SJCRH30 (cell line): ENCODE data around the gene CDKN1C. TPM values are rescaled to one million over a fixed set of nuclear protein-coding genes. Genes with fewer than 3 reads are reported as not detected.

ENCODE experiments used
- DNase-seq, 2 experiments: peaks; one replicate each; pipeline ENCODE4 v3.0.0-alpha.2; 2015 to 2020
- H3K27ac ChIP-seq: fragments of 250-450 bp; sonication (Bioruptor Pico); 2 replicates; pipeline ENCODE4 v1.5.1; 2020; ENCODE audit warnings: mild to moderate bottlenecking, moderate library complexity
- H3K27me3 ChIP-seq: fragments of 250-450 bp; sonication (Bioruptor Pico); 2 replicates; pipeline ENCODE4 v1.5.1; 2020; ENCODE audit warnings: mild to moderate bottlenecking, moderate library complexity
- H3K36me3 ChIP-seq: fragments of 250-450 bp; sonication (Bioruptor Pico); 2 replicates; pipeline ENCODE4 v1.5.1; 2020; ENCODE audit warnings: mild to moderate bottlenecking, moderate library complexity
- H3K4me1 ChIP-seq: fragments of 250-450 bp; sonication (Bioruptor Pico); 2 replicates; pipeline ENCODE4 v1.5.1; 2020; ENCODE audit warnings: mild to moderate bottlenecking, moderate library complexity
- H3K4me3 ChIP-seq: fragments of 250-450 bp; sonication (Bioruptor Pico); 2 replicates; pipeline ENCODE4 v1.5.1; 2020; ENCODE audit warnings: mild to moderate bottlenecking, moderate library complexity
- H3K9me3 ChIP-seq: fragments of 250-450 bp; sonication (Bioruptor Pico); replicated peaks from 2 replicates; pipeline ENCODE4 v1.5.1; 2020; ENCODE audit warnings: mild to moderate bottlenecking, moderate library complexity
- total RNA-seq: library from RNA; depleted of rRNA; stranded (reverse); fragments of >200 nt; shearing (Covaris generic); gene quantifications from 2 replicates; pipeline ENCODE4 v1.2.3, GENCODE V29; 2014; rRNA removed

The CDKN1C gene
- total RNA-seq, result not detected in 2 replicates

DNA sequence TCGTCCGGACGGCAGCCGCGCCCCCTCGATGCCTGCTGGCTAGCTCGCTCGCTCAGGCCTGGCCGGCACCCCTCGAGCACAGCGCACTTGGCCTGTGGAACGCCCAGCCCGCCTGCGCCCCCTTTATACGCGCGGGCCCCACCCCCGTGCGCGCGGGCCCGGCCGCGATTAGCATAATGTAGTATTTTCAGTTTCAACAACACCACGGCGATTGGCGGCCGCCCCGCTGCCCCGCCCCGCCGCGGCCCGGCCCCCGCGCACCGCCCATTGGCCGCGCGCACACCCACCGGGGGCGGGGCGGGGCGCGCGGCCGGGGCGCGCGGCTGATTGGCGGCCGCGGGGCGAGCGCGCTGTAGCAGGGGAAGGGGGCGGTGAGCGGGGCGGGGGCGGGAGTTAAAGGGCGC, at the start of gene CDKN1C:
Gene CDKN1C, minus strand, starts transcription at position 98 of the 404 bp plus-strand sequence. CDS start 319 bp downstream, outside the sequence.
- no peaks in the 10 kb centered on the region for H3K9me3 ChIP-seq
- H3K27ac ChIP-seq, result no peak within 1 kb of the TSS
- H3K27me3 ChIP-seq, result no peaks in the 10 kb centered on the region
- DNase-seq, result no peak
- no peak within 1 kb of the TSS for H3K4me3 ChIP-seq
- no peaks in the 10 kb centered on the region for H3K36me3 ChIP-seq
- H3K4me1 ChIP-seq, result peaks cover 8% of the 10 kb centered on the region; the same call in 1 of the 2 replicates

DNA sequence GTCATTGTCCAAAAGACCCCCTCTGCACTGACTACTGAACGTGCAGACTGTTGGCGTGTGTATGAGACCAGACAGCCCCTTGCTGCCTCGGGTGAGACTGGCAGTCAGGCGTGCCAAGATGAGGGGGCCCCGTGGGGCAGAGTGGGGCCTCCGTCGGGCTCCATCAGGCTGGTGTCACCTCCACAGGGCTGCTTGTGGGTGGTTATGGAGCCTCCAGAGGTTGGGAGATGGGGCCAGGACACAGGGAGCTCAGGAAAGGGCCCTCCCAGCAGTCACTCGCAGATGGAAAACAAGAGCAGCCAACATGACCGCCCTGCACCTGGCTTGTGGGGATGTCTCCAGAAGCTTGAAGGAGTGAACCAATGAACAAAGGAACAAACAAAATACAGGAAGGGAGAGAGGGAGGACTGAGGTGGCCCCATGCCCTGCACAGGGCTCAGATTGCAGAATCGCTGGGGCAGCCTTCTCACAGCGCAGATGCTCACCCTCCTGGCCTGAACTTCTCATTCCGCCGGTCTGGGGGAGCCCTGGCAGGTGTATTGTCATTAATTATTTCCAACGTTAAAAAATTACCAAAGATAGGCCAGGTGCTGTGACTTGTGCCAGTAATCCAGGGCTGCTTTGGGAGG, 49.1 kb upstream of the CDKN1C start:
- no peak overlapping the region for H3K27ac ChIP-seq
- H3K27me3 ChIP-seq, result no peaks in the 10 kb centered on the region

DNA sequence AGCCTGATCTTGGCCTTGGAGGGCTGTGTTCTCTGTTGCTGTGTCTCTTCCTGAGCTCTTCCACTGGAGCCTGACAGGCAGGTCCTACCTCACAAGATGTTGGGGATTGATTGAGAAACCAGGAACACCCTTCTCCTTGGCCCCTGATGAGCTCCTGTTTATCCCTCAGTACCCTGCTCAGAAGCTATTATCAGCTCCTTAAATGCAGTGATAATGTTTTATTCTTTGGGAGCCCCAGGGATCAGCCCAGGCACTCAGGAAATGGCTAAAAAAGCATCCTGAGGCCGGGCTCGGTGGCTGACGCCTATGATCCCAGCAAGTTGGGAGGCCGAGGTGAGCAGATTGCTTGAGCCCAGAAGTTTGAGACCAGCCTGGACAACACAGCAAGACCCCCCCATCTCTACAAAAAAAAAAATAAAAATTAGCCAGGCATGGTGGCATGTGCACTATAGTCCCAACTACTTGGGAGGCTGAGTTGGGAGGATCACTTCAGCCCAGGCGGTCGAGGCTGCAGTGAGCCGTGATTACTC, 48.5 kb upstream of the CDKN1C start:
- H3K4me3 ChIP-seq, result no peak overlapping the region
- no peaks in the 10 kb centered on the region; the same call in 1 of the 2 replicates for H3K9me3 ChIP-seq
- no peak overlapping the region for H3K27ac ChIP-seq
- no peaks in the 10 kb centered on the region for H3K36me3 ChIP-seq
- H3K27me3 ChIP-seq, result no peaks in the 10 kb centered on the region
- no peak for DNase-seq
- no peaks in the 10 kb centered on the region for H3K4me1 ChIP-seq

More for the DNA sequence above, 49.1 kb upstream of the CDKN1C start:
- no peak for DNase-seq
- Histone ChIP-seq H3K4me3 (no peak overlapping the region), H3K9me3 (no peaks in the 10 kb centered on the region; the same call in 1 of the 2 replicates), H3K36me3 (no peaks in the 10 kb centered on the region), H3K4me1 (no peaks in the 10 kb centered on the region)

DNA sequence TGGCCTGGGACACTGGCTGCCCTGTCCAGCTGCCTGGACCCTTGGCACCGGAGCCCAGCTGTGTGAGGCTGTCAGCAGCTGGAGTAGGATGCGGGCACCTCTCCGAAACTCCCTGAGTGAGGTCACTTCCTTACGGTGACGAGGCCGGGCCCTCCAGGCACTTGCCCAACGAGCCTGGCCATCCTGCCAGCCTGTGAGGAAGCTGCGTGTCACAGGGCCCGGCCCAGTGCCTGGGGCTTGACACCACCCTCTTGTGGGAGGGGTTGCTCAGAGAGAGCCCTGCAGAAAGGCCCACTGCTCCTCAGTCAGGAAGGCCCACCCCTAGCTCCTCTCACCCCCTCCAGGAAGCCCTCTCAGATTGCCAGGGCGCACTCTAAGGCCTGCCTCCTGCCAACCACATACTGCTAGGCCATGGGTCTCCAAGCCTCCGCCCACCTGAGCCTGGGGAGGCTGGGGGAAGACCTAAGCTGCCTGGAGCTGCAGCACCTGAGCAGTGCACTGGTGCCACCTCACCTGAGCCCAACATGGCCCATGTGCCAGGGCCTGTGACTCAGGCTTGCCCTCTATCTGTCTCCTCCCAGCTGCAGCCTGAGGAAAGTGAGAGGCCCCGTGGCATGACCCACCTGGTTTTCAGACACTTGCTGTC, 47.9 kb upstream of the CDKN1C start:
- Histone ChIP-seq H3K9me3 (no peaks in the 10 kb centered on the region; the same call in 1 of the 2 replicates), H3K36me3 (no peaks in the 10 kb centered on the region), H3K27me3 (no peaks in the 10 kb centered on the region), H3K4me1 (no peaks in the 10 kb centered on the region), H3K4me3 (no peak overlapping the region), H3K27ac (no peak overlapping the region)
- no peak for DNase-seq

DNA sequence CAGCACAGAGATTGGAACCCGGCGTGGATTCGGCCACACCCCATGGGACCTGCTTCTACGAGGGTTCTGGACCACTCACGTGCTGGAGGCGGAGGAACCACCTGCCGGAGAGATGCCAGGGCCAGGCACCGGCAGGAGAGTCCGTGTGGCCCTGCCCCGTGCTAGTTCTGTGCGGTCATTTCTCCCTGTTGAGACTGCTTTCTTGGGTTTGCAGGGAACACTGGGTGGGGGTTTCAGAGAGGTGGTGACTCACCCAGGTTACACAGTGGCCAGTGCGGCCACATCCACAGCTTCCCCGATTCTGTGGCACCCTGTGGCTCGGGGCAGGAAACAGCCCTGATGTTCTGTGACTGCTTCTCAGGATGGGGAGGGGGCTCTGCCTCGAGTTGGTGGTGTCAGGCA, 47.3 kb upstream of the CDKN1C start:
- H3K36me3 ChIP-seq, result no peaks in the 10 kb centered on the region
- DNase-seq, result no peak
- no peak overlapping the region for H3K4me3 ChIP-seq
- H3K4me1 ChIP-seq, result no peaks in the 10 kb centered on the region
- H3K9me3 ChIP-seq, result no peaks in the 10 kb centered on the region; the same call in 1 of the 2 replicates
- H3K27ac ChIP-seq, result no peak overlapping the region
- H3K27me3 ChIP-seq, result no peaks in the 10 kb centered on the region

DNA sequence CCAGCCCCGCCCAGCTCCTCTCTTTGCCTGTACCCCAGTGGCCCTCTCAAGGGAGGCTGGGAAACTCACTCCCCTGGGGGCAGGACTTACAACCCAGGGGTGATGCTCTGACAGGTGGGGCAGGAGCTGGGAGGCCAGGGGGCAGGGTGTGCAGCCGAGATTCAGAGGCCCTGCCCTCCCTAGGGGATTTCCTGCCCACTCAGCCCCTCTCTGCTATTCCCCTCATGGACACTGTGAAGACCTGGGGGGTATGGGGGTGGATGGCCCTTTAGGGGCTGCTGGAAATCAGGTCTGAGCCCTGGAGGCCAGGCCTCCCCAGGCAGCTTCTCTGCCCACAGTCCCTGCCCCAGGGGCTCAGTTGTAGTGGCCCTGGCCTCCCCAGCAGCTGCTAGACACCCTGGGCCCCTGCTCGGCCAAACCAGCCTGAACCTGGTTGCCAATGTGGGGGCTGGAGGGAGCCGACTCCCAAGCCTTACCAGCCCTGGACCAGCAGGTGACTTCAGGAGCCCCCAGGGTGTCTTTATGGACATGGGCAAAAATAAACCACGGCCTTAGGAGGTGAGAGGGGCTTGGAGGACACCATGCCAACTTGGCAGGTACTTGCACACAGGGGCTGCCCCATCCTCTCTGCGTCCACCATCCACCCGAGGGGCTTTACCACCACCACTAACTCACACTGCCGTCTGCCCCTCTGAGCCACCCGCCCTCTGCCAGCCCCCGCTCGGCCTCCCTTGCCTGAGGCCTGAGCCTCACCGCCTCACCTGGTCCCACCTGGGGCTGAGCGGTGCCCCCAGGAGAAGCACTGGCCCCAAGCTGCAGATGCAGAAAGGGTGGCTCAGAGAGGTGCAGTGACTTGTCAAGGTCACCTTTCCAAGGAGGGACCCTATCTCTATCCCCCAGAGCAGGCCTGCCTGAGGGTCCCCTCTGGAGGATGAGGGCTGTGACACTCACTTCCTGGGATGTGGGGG, 46.5 kb upstream of the CDKN1C start:
- H3K9me3 ChIP-seq, result no peaks in the 10 kb centered on the region
- no peak overlapping the region for H3K27ac ChIP-seq
- H3K27me3 ChIP-seq, result no peaks in the 10 kb centered on the region
- H3K4me3 ChIP-seq, result no peak overlapping the region
- DNase-seq, result no peak
- no peaks in the 10 kb centered on the region for H3K36me3 ChIP-seq
- H3K4me1 ChIP-seq, result no peaks in the 10 kb centered on the region

DNA sequence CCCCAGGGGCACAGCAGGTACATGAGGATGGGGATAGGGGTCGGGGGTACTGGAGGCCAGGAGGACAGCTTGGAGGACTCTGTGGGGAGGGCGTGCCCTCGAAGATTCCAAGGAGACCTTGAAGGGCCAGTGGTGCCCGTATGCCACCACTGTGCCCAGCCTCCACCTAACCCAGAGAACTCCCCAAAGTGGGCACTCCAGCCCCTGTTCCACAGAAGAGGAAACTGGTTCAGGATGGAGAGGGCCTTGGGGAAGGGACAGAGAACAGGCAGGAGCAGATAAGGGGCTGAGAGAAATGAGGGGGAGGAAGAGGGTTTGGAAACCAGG, 45.8 kb upstream of the CDKN1C start:
- DNase-seq, result no peak
- no peak overlapping the region for H3K27ac ChIP-seq
- no peak overlapping the region for H3K4me3 ChIP-seq
- no peaks in the 10 kb centered on the region for H3K4me1 ChIP-seq
- H3K9me3 ChIP-seq, result no peaks in the 10 kb centered on the region
- no peaks in the 10 kb centered on the region for H3K27me3 ChIP-seq
- H3K36me3 ChIP-seq, result no peaks in the 10 kb centered on the region

DNA sequence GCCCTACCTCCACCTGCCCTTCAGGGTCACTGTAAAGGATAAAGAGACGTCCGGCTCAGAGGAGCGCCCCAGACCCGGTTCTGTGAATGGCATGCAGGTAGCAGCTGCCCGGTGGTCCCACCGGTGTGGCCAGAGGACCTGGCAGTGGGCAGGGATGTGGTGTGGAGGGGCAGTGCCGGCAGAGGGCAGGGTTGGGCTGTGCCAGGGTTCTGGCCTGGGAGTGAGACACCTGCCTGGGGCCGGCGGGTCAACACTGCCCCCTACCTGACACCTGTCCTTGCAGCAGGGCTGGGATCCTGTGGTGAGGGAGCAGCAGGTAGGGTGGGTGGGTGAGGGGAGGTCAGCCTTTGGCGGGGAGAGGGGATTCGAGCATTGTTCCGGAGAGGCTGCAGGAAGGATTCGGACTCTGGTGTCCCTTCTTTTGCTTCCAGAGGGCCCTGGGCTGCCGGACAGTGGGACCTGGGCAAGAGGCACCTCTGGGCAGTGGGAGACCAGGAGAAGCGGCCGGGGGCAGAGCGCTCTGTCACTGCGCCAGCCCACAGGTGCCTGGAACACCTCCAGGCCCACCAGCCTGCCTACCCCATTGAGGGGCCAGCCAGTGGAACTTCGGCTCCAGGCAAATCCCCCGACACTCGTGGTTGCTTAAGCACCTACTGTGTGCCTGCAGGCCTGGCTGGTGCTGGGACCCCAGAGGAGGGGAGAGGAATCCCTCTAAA, 45.3 kb upstream of the CDKN1C start:
- H3K27ac ChIP-seq, result no peak overlapping the region
- H3K4me1 ChIP-seq, result no peaks in the 10 kb centered on the region
- no peaks in the 10 kb centered on the region for H3K27me3 ChIP-seq
- H3K4me3 ChIP-seq, result no peak overlapping the region
- DNase-seq, result no peak
- no peaks in the 10 kb centered on the region for H3K9me3 ChIP-seq
- no peaks in the 10 kb centered on the region for H3K36me3 ChIP-seq

DNA sequence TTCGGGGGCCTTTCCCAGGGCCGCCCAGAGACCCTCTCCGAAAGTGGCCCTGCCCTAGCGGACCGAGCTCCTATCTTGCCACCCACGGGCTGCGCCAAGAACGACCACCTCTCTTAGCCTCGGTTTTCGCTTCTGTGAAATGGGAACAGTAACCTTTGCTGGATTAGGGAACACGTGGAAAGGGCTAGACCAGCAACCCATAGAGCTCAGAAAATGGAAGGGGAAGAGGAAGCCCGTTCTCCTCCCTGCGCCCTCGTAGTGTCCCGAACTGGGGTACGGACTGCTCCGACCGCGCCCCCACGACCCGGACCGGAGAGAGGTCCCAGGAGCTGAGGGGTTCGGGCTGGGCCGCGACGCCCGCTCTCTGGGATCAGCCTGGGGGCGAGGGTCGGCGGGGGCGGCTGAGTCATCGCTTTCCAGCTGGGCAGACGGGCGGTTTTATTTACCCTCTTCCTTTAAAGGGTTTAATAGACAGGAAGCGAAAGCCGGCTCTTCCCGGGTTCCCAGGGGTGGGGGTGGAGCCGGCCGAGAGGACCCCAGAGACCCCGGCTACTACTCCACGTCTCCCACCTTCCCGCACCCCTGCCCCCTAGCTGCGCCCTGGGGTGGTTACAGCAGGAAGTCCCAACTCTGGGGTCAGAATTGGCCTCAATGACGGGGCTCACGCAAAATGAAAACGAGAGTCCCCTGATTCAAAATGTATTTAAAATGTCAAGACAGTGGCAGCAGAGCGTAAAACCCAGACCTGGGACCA, 44.6 kb upstream of the CDKN1C start:
- Histone ChIP-seq H3K4me3 (no peak overlapping the region), H3K27ac (no peak overlapping the region), H3K27me3 (no peaks in the 10 kb centered on the region), H3K36me3 (no peaks in the 10 kb centered on the region), H3K4me1 (no peaks in the 10 kb centered on the region), H3K9me3 (no peaks in the 10 kb centered on the region)
- no peak for DNase-seq

DNA sequence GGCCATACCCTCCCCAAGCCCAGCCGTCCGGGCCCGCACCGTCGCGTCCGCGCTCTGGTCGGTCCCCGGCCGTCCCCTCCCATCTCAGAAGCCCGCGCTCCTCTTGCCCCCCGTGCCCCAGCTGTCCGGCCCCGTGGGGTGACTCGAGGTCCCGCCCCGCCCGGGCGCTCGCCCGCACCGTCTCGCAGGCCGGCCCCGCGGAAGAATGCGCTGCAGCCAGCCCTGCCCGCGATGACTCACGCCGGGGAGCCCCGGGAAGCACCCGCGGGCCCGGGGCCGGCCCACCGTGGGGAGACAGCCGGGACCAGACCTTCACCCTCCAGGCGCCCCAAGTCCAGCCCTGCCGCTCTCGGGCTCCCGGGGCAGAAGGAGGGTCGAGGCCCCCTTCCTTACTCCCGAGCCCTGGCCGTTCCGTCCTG, 44.0 kb upstream of the CDKN1C start:
- Histone ChIP-seq H3K4me1 (no peaks in the 10 kb centered on the region), H3K9me3 (no peaks in the 10 kb centered on the region), H3K27ac (no peak overlapping the region), H3K4me3 (no peak overlapping the region), H3K36me3 (no peaks in the 10 kb centered on the region), H3K27me3 (no peaks in the 10 kb centered on the region)
- DNase-seq, result no peak

DNA sequence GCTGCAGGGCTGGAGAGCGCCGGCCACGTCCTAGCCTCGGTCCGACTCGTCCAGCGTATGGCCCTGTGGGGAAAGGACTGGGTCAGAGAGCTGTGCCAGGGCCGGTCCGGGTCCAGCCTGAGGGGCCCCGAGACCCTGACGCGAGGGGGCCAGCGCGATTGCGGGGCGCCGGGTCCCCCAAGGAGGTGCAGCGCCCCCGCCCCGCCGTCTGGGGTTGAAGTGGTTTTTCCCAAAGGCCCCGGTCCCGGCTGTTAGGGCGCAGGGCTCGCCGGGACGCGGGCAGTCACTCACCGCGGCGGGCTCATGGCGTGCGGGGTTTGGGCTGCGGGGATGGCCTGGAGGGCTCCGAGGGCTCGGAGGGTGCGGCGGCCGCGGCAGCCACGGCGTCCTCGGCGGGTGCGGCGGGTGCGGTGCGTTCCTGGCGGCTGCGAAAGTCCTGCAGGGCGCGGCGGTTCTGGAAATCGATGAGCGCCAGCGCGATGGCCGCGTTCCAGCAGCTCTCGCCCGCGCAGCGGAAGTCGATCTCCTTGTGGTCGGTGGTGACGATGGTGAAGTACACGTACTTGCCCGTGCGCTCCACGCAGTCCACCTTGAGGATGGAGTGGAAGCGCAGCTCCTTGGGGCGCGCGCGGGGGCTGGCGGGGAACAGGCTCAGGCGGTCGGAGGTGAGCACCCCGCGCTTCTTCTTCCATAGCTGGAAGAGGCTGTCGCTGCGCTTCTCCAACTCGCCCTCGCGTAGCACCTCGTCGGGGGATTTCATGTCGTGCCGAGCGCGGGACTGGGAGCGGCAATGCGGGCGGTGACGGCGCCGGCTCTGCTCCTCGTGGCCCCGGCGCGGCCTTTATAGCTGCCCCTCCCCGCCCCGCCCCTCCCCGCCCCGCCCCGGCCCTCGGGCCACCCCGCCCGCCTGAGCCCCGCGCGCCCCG, 43.3 kb upstream of the CDKN1C start, which contains the start of gene PHLDA2:
Gene PHLDA2, minus strand, starts transcription at position 816 of the 926 bp plus-strand sequence. Its CDS starts 56 bp downstream, at position 760.
- Histone ChIP-seq H3K27ac (no peak within 1 kb of the TSS), H3K4me3 (no peak within 1 kb of the TSS), H3K4me1 (no peaks in the 10 kb centered on the region), H3K27me3 (no peaks in the 10 kb centered on the region), H3K36me3 (no peaks in the 10 kb centered on the region), H3K9me3 (no peaks in the 10 kb centered on the region)
- DNase-seq, result no peak

DNA sequence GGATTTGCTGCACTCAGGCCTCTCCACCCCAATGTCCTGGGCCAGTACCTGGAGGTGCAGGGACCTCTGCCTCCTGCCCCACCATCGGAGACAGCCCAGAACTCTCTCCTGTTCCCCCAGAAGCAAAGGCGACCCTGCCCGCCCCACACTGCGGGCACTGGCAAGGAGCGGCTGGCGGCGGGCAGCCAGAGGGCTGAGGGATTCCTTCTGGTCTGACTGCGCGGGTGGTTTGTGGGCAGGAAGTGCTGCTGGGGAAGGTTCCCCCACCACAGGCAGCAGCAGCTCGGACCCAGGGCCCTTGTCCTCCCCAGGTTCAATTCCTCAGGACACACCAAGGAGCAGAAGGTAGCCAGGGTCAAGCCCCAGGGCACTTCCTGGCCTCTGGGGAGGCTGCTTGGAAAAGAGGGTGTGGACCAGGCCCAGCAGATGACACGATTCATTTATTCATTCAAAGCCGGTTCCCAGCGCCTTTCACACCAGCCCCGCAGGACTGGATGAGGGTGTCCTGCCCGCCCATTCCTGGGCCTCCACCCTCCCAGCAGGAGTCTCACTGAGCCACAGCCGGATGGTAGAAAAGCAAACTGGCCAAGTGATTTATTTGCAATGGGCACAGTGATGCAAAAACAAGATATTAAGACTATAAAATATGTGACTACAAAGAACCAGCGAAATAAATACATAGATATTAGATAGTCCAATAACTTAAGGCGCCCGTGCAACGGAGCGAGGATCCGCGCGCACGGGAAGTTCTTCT, 42.5 kb upstream of the CDKN1C start:
- DNase-seq, result no peak
- Histone ChIP-seq H3K27me3 (no peaks in the 10 kb centered on the region), H3K9me3 (no peaks in the 10 kb centered on the region), H3K4me1 (no peaks in the 10 kb centered on the region), H3K4me3 (no peak overlapping the region), H3K36me3 (no peaks in the 10 kb centered on the region), H3K27ac (no peak overlapping the region)
